Hematopoietic multipotent progenitor cell treated with erythropoietin and hydrocortisone succinate and interleukin-3 and kit ligand, for 17 days (in vitro differentiated cells): ENCODE results near the gene UNK.
"Not testable (repeated sequence)": the region's sequence is repeated elsewhere in the genome, so short reads cannot be mapped to it uniquely, and the experiment has no call there.

Experiments used
- DNase-seq: peaks from one replicate; pipeline ENCODE4 v3.0.0-alpha.2; 2015; ENCODE audit warnings: low spot score

Gene UNK

GRCh38 chr17:75799402-75799801, 14.8 kb downstream of the UNK start:
- no peak for DNase-seq

- no peak for DNase-seq
Observed at GRCh38 chr17:75803883-75804282, 19.3 kb downstream of the UNK start.

- no peak for DNase-seq
Observed at GRCh38 chr17:75806822-75807500, 22.4 kb downstream of the UNK start.

GRCh38 chr17:75807861-75808260, 23.3 kb downstream of the UNK start:
- DNase-seq: no peak

GRCh38 chr17:75808549-75808904, 23.9 kb downstream of the UNK start:
- no peak for DNase-seq

GRCh38 chr17:75808905-75809621, 24.5 kb downstream of the UNK start:
- DNase-seq: no peak

- no peak for DNase-seq
Observed at GRCh38 chr17:75809631-75810111, 25.1 kb downstream of the UNK start.

GRCh38 chr17:75810216-75810615, 25.6 kb downstream of the UNK start:
- no peak for DNase-seq

- not testable (repeated sequence) for DNase-seq
Observed at GRCh38 chr17:75810756-75811155, 26.1 kb downstream of the UNK start.

- DNase-seq: no peak
Observed at GRCh38 chr17:75811174-75811573, 26.6 kb downstream of the UNK start.

- no peak for DNase-seq
Observed at GRCh38 chr17:75812096-75813013, 27.7 kb downstream of the UNK start.

- no peak for DNase-seq
Observed at GRCh38 chr17:75813081-75814020, 28.7 kb downstream of the UNK start.

GRCh38 chr17:75814021-75814395, 29.4 kb downstream of the UNK start:
- DNase-seq: no peak

- DNase-seq: no peak
Observed at GRCh38 chr17:75814900-75815373, 30.3 kb downstream of the UNK start.

GRCh38 chr17:75815399-75815798, 30.8 kb downstream of the UNK start:
- DNase-seq: no peak

GRCh38 chr17:75816693-75817092, 32.1 kb downstream of the UNK start:
- DNase-seq: no peak

GRCh38 chr17:75817571-75817970, 33.0 kb downstream of the UNK start:
- no peak for DNase-seq

- DNase-seq: no peak
Observed at GRCh38 chr17:75818326-75818885, 33.8 kb downstream of the UNK start.

- DNase-seq: peak; percentile 21
Observed at GRCh38 chr17:75819116-75819515, 34.5 kb downstream of the UNK start.

- DNase-seq: no peak
Observed at GRCh38 chr17:75819678-75820077, 35.1 kb downstream of the UNK start.
